IMR-90 (cell line): ENCODE measurements around the gene UBE2L3. TPM values are rescaled to one million over a fixed set of nuclear protein-coding genes. Genes with fewer than 3 reads are reported as not detected.

Source experiments
- ATAC-seq: fragments of 200-7000 bp; cut with Tn5 transposase; 2 replicates; pipeline ENCODE4 v1.9.1; 2020; ENCODE audit warnings: low read depth, mild to moderate bottlenecking, moderate library complexity
- BruUV-seq: library from RNA; stranded (reverse); fragments of 400-500 nt; replicated peaks from 2 replicates; lab custom pipeline; 2021; lab: Mats Ljungman, UMichigan
- CTCF ChIA-PET: fragments of 300-600 bp; formaldehyde crosslinking; extraction: SDS; loops from one replicate; lab custom pipeline; 2021; ENCODE audit warnings: antibody characterized with exemption; lab: Yijun Ruan, JAX
- POLR2A ChIA-PET: fragments of 300-600 bp; sonication (Branson Sonifier 250); formaldehyde crosslinking; loops from one replicate; lab custom pipeline; 2022; ENCODE audit warnings: antibody characterized with exemption; ENCODE audit not compliant: unreplicated experiment; lab: Charles Lee
- DNase-seq: peaks from one replicate; pipeline ENCODE4 v3.0.0; 2013
- H2AFZ ChIP-seq: replicated peaks from 2 replicates; pipeline ENCODE3; 2013; ENCODE audit warnings: low read length, mild to moderate bottlenecking; ENCODE audit not compliant: poor library complexity
- H2AK5ac ChIP-seq: 2 replicates; pipeline ENCODE4 v1.6.1; 2013; ENCODE audit warnings: low read depth, low read length, inconsistent platforms
- H2AK9ac ChIP-seq: replicated peaks from 2 replicates; pipeline ENCODE3; 2013; ENCODE audit warnings: mild to moderate bottlenecking, low read depth, low read length, moderate library complexity; ENCODE audit not compliant: poor library complexity
- H2BK120ac ChIP-seq: 2 replicates; pipeline ENCODE4 v1.6.1; 2013; ENCODE audit warnings: low read depth, low read length, inconsistent platforms
- H2BK15ac ChIP-seq: 3 replicates; pipeline ENCODE4 v1.6.1; 2013; ENCODE audit warnings: low read depth, low read length, inconsistent platforms
- H2BK20ac ChIP-seq: 2 replicates; pipeline ENCODE4 v1.6.1; 2013; ENCODE audit warnings: low read depth, mild to moderate bottlenecking, inconsistent platforms, low read length, moderate library complexity
- H2BK5ac ChIP-seq: 2 replicates; pipeline ENCODE4 v1.6.1; 2013; ENCODE audit warnings: mild to moderate bottlenecking, low read depth, low read length, inconsistent platforms; ENCODE audit not compliant: poor library complexity, severe bottlenecking
- H3K14ac ChIP-seq: replicated peaks from 2 replicates; pipeline ENCODE4 v1.6.1; 2013; ENCODE audit warnings: low read depth, low read length, inconsistent platforms
- H3K18ac ChIP-seq: 2 replicates; pipeline ENCODE4 v1.6.1; 2013; ENCODE audit warnings: low read depth, low read length, control low read depth
- H3K23ac ChIP-seq: 2 replicates; pipeline ENCODE4 v1.6.1; 2013; ENCODE audit warnings: low read depth, low read length, inconsistent platforms
- H3K27ac ChIP-seq: 2 replicates; pipeline ENCODE4 v1.5.1; 2013; ENCODE audit warnings: mild to moderate bottlenecking, control low read depth, low read length; ENCODE audit not compliant: insufficient read depth
- H3K27me3 ChIP-seq: 2 replicates; pipeline ENCODE4 v1.6.1; 2013; ENCODE audit warnings: low read length; ENCODE audit not compliant: control insufficient read depth, insufficient read depth
- H3K36me3 ChIP-seq: 2 replicates; pipeline ENCODE4 v1.6.1; 2013; ENCODE audit warnings: low read length, mixed read lengths; ENCODE audit not compliant: control insufficient read depth, insufficient read depth
- H3K4ac ChIP-seq: 2 replicates; pipeline ENCODE4 v1.6.1; 2013; ENCODE audit warnings: low read depth, low read length, inconsistent platforms
- H3K4me1 ChIP-seq: 2 replicates; pipeline ENCODE4 v1.6.1; 2013; ENCODE audit warnings: low read length, mixed read lengths; ENCODE audit not compliant: control insufficient read depth, insufficient read depth
- H3K4me2 ChIP-seq: 2 replicates; pipeline ENCODE4 v1.6.1; 2013; ENCODE audit warnings: low read depth, mild to moderate bottlenecking, control low read depth, low read length, moderate library complexity
- H3K4me3 ChIP-seq: 2 replicates; pipeline ENCODE4 v1.5.1; 2013; ENCODE audit warnings: low read depth, mild to moderate bottlenecking, control low read depth, low read length, moderate library complexity; ENCODE audit not compliant: insufficient read depth
- H3K56ac ChIP-seq: 2 replicates; pipeline ENCODE4 v1.6.1; 2013; ENCODE audit warnings: low read length, inconsistent platforms; ENCODE audit not compliant: insufficient read depth; ENCODE audit errors: extremely low read depth
- H3K79me1 ChIP-seq, 2 experiments: 2 replicates each; pipeline ENCODE4 v1.6.1; 2013; ENCODE audit warnings: low read length in 2 of 2, inconsistent platforms in 1 of 2, low read depth in 1 of 2
- H3K9ac ChIP-seq: 2 replicates; pipeline ENCODE4 v1.6.1; 2013; ENCODE audit warnings: low read depth, low read length, control low read depth
- H3K9me1 ChIP-seq: 2 replicates; pipeline ENCODE4 v1.6.1; 2013; ENCODE audit warnings: low read length, inconsistent platforms; ENCODE audit not compliant: insufficient read depth
- H3K9me3 ChIP-seq: 2 replicates; pipeline ENCODE4 v1.6.1; 2013; ENCODE audit warnings: low read length; ENCODE audit not compliant: control insufficient read depth, insufficient read depth
- H4K20me1 ChIP-seq: 2 replicates; pipeline ENCODE4 v1.6.1; 2013; ENCODE audit warnings: low read length, inconsistent platforms; ENCODE audit not compliant: insufficient read depth
- H4K5ac ChIP-seq: 2 replicates; pipeline ENCODE4 v1.6.1; 2013; ENCODE audit warnings: mild to moderate bottlenecking, low read depth, low read length, control low read depth
- H4K8ac ChIP-seq, 2 experiments: 2 replicates each; pipeline ENCODE4 v1.6.1; 2013; ENCODE audit warnings: low read depth in 2 of 2, low read length in 2 of 2, control low read depth in 1 of 2, inconsistent platforms in 1 of 2
- H4K91ac ChIP-seq: 2 replicates; pipeline ENCODE4 v1.6.1; 2013; ENCODE audit warnings: low read depth, low read length, inconsistent platforms; ENCODE audit not compliant: insufficient read depth
- CHD1 ChIP-seq: IDR thresholded peaks from 2 replicates; pipeline ENCODE4 v1.6.1; 2012; ENCODE audit warnings: low read depth, low read length, improper control_type of control experiment
- POLR2A ChIP-seq: IDR thresholded peaks from 2 replicates; pipeline ENCODE4 v1.6.1; 2012; ENCODE audit warnings: mild to moderate bottlenecking, low read depth, low read length
- RCOR1 ChIP-seq: IDR thresholded peaks from 2 replicates; pipeline ENCODE4 v1.6.1; 2012; ENCODE audit warnings: mild to moderate bottlenecking, low read length, improper control_type of control experiment; ENCODE audit not compliant: insufficient replicate concordance
- WGBS, 2 experiments: methylation state at CpG; one replicate each; pipeline versions ENCODE4 v1.1.5 to v1.1.7; 2013; ENCODE audit warnings: missing lambda C conversion rate in 2 of 2; ENCODE audit not compliant: insufficient read length in 1 of 2; ENCODE audit errors: extremely low coverage in 2 of 2; 5-methylcytosine and 5-hydroxymethylcytosine counted together
- dilution Hi-C: fragments of 300-500 bp; cut with HindIII; formaldehyde crosslinking; loops from one replicate; pipeline ENCODE4 v1.14.3; 2018; ENCODE audit warnings: low sequenced_read_pairs; ENCODE audit not compliant: unreplicated experiment
- in situ Hi-C: fragments of 300-500 bp; cut with MboI; formaldehyde crosslinking; loops from 3 replicates; pipeline ENCODE4 v1.14.3; 2019; ENCODE audit warnings: low sequenced_read_pairs, inconsistent platforms, mixed read lengths
- intact Hi-C: fragments of 100-400 bp; cut with micrococcal nuclease; formaldehyde crosslinking; loops from 2 replicates; pipeline ENCODE4 v1.10.0; 2022
- polyA plus RNA-seq, 3 experiments: library from polyadenylated mRNA; depleted of rRNA; stranded (reverse); fragments of >200 nt; gene quantifications; 2 replicates each; pipeline ENCODE4 v1.2.3, GENCODE V29; 2012; ENCODE audit warnings: low replicate concordance in 1 of 3
- total RNA-seq: library from RNA; depleted of rRNA; stranded (reverse); fragments of >200 nt; gene quantifications from 2 replicates; pipeline ENCODE4 v1.2.3, GENCODE V29; 2012

UBE2L3 gene
- total and polyA plus RNA-seq, 2 of the 4 experiments (the other 2 are of a cell fraction), result 29.0 to 72.9 TPM

DNA sequence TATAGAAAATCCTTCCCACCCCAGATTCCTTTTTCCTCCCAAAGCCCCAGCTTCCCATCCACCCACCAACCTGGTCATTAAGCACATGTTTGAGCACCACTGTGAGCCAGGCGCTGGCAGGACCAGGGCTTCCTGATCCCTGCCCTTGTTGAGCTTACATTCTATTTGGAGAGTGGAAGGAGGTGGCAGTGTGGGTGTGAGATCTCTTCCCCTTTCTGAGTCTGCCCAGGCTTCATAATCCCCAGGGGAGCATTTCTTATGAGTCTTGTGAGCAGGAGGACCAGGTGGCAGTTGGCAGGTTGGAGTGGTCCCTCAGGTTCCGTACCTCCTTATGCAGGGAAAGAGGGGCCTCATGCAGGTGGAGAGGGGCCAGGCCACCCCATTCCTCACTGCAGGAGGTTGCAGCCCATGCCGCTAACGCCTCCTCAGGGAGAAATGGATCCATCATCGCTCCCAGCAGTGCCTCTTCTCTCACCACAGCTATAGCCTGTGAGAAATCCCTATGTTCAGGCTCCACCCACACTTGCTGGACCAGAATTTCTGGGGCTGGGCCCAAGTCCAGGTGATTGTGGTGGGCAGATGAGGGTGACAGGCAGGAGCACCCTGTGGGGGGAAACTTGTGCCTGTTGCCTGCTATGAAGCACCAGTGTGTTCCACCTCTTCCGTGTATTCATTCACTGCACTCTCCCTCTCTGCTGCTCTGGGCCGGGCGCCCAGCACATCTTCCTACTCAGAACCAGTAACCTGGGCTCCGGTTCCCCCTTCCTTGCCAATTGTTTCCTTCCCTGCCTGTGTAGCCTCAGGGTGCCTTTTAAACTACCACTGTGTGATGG lies 23.5 kb downstream of the UBE2L3 start:
- Histone ChIP-seq H2AFZ (no peak overlapping the region), H3K14ac (no peak overlapping the region), H3K18ac (no peak overlapping the region), H2BK15ac (no peak overlapping the region), H3K36me3 (peaks cover 29% of the 10 kb centered on the region), H2AK9ac (no peak overlapping the region), H2BK20ac (no peak overlapping the region), H3K4me1 (peaks cover 22% of the 10 kb centered on the region), H3K4me2 (no peak overlapping the region), H3K9me3 (no peaks in the 10 kb centered on the region), H3K79me1 (peaks cover 14 to 80% of the 10 kb centered on the region in 2 experiments; a peak in 3 of 4 replicates), H3K27me3 (no peaks in the 10 kb centered on the region), H3K27ac (no peak overlapping the region), H3K9me1 (peaks cover 40% of the 10 kb centered on the region), H4K8ac (no peak overlapping the region), H2BK120ac (no peak overlapping the region), H3K9ac (no peak overlapping the region), H4K20me1 (peaks cover 96% of the 10 kb centered on the region), H3K4ac (no peak overlapping the region), H4K91ac (no peak overlapping the region), H3K4me3 (no peak overlapping the region), H3K23ac (no peak overlapping the region), H3K56ac (no peak overlapping the region), H2AK5ac (no peak overlapping the region), H2BK5ac (no peak overlapping the region), H4K5ac (no peak overlapping the region)
- TF ChIP-seq CHD1 (no peak), POLR2A (no peak), RCOR1 (no peak)
- CTCF ChIA-PET, result interaction anchor here (0.6 kb wide), 1 partner anchor 40 kb away, joined by 3 read pairs; no protein-coding TSS in a partner anchor
- WGBS, 2 experiments, result no CpG with 5 or more reads among the region's 9 CpGs
- no TSS peak for BruUV-seq
- POLR2A ChIA-PET, result no interaction called here
- ATAC-seq (no peak), DNase-seq (no peak)
- in situ Hi-C loops, result no loop called here
- intact Hi-C loops, result no loop called here
- dilution Hi-C loops, result no loop called here
